ENCODE results near the gene GTSE1. TPM values are rescaled to one million over a fixed set of nuclear protein-coding genes. Genes with fewer than 3 reads are reported as not detected.

Gene GTSE1
- total and polyA plus RNA-seq, 2 of the 13 experiments (the other 11 are each of a cell fraction or from before 2014, with no cell fraction given): 10.7 to 13.5 TPM

DNA sequence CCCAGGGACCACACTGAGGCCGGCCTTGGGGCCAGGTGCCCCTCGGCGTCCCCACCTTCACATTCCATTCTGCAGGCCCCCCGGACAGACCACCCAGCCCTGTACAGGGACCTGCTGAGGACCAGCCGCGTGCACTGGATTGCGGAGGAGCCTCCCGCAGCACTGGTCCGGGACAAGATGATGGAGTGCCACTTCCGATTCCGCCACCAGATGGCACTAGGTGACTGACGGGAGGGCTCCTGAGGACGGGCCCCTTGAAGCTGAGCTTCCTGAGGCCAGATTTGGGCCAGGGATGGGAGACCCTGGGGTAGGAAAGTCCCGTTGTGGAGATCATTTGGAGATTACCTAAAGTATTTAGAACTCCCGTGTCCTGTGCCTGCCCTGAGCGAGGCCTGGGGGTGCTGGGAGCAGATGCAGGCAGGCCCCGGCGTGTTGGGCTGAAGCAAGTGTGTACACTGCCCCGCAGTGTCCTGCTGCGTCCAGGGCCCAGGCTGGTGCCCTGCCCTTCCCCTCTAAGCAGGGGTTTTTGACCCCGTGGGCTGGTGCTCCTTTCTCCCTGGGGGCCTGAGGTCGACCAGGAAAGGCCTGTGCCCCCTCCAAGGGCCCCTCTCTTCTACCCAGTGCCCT is 58.8 kb downstream of the GTSE1 start (continued):
- no peak for TF ChIP-seq CHCHD3 (CRISPR knock-in tag; IDR thresholded peaks at IDR 0.05)
- no peak for TF ChIP-seq ZNF138 (CRISPR knock-in tag; IDR thresholded peaks at IDR 0.05; ENCODE audit: low read depth)
- peak; percentile 97 for TF ChIP-seq STAG1 (CRISPR knock-in tag; IDR thresholded peaks at IDR 0.05)
- TF ChIP-seq TEAD3 (CRISPR knock-in tag; optimal IDR thresholded peaks at IDR 0.05; ENCODE audit: borderline replicate concordance): peak; percentile 48
- TF ChIP-seq, protein P1, sequence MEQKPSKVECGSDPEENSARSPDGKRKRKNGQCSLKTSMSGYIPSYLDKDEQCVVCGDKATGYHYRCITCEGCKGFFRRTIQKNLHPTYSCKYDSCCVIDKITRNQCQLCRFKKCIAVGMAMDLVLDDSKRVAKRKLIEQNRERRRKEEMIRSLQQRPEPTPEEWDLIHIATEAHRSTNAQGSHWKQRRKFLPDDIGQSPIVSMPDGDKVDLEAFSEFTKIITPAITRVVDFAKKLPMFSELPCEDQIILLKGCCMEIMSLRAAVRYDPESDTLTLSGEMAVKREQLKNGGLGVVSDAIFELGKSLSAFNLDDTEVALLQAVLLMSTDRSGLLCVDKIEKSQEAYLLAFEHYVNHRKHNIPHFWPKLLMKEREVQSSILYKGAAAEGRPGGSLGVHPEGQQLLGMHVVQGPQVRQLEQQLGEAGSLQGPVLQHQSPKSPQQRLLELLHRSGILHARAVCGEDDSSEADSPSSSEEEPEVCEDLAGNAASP (CRISPR knock-in tag; IDR thresholded peaks at IDR 0.05; ENCODE audit: borderline replicate concordance): 0 out of 2 replicates have a peak, but pooled peaks have one; percentile 39
- peak; percentile 34; the same call in 1 of the 2 replicates for TF ChIP-seq ZFX (CRISPR knock-in tag; IDR thresholded peaks at IDR 0.05; ENCODE audit: low read depth)

DNA sequence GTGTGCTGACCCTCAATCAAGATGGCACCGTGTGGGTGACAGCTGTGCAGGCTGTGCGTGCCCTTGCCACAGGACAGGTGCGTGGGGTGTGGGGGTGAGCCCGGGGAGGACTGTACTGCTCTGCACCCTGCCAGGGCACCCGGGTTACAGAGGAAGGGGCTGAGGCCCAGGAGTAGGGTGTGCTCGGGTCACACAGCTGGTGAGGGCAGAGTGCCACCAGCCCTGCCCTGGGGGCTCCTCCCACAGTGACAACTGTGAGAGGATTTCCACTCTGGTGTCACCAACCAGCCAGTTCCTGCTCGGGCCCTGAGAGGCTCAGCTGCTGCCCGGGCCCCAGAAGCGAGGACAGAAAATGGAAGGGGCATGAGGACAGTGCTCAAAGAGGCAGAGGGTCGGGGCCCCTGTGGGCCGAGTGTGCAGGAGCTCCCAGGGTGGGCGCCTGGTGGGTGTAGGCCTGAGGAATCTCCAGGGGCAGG is 59.4 kb downstream of the GTSE1 start:
- ATAC-seq (no peak), DNase-seq (ENCODE audit: low spot score) (no peak), FAIRE-seq (no peak)
- CTCF ChIA-PET (ENCODE audit: low intra/inter-chr PET ratio, low total read pairs): interaction anchor here (1.0 to 1.9 kb wide), 3 partner anchors 35 to 186 kb away, joined by 3 to 25 read pairs (median 9); no protein-coding TSS in a partner anchor
- H3K27ac ChIP-seq (ENCODE audit: extremely low read length, insufficient read depth, low read length): no peak overlapping the region
- BruUV-seq (replicated peaks): no TSS peak
- H3K9ac ChIP-seq (ENCODE audit: insufficient read depth, low read depth, low read length): no peak overlapping the region
- no peaks in the 10 kb centered on the region for H3K79me2 ChIP-seq (ENCODE audit: insufficient read depth, low read length)
- 99% methylated on average over 7 of the region's 12 CpGs for WGBS (ENCODE audit: low lambda C conversion rate)
- H3K9me3 ChIP-seq (ENCODE audit: low read length): no peaks in the 10 kb centered on the region
- H3K27me3 ChIP-seq (ENCODE audit: control insufficient read depth in 1 of 2, insufficient read depth in 2 of 2, low read length in 2 of 2): no peaks in the 10 kb centered on the region
- POLR2A ChIA-PET: no interaction called here
- peaks cover 29 to 56% of the 10 kb centered on the region in 2 experiments; a peak in 4 of 5 replicates for H3K36me3 ChIP-seq (replicated peaks in 1 of 2; ENCODE audit: control insufficient read depth in 1 of 2, insufficient read depth in 2 of 2, low read length in 2 of 2)
- H3K4me1 ChIP-seq (ENCODE audit: insufficient read depth, low read length): no peaks in the 10 kb centered on the region
- intact Hi-C loops (cut with micrococcal nuclease; ENCODE audit: unreplicated experiment) (loop anchor here (5.0 kb wide), 1 partner anchor 191 kb away; no protein-coding TSS in a partner anchor), in situ Hi-C loops (cut with HindIII; ENCODE audit: extremely low pct_ligation_motif_present, low pct_unique_long_range_greater_than_20kb) (loop anchor here (5.0 kb wide), 1 partner anchor 36 kb away; no protein-coding TSS in a partner anchor)
- H3K4me2 ChIP-seq (ENCODE audit: low read depth, low read length): no peak overlapping the region
- H3K4me3 ChIP-seq (replicated peaks in 1 of 3; ENCODE audit: insufficient read depth in 1 of 3, low read depth in 2 of 3, low read length in 3 of 3): no peak overlapping the region
- H4K20me1 ChIP-seq (ENCODE audit: insufficient read depth, low read length): no peaks in the 10 kb centered on the region
- TF ChIP-seq ZNF432 (CRISPR knock-in tag; IDR thresholded peaks at IDR 0.05; ENCODE audit: borderline replicate concordance) (no peak), AGO2 (optimal IDR thresholded peaks at IDR 0.05; ENCODE audit: low read depth, low read length) (peak; percentile 54)
- no peak overlapping the region for H2AFZ ChIP-seq (ENCODE audit: low read length)

All from HepG2 (cell line).